Ishikawa (cell line): ENCODE results near the gene MCF2L.

Experiments used
- CEBPB ChIP-seq: IDR thresholded peaks from 2 replicates; pipeline ENCODE4 v1.6.1; 2012
- CREB1 ChIP-seq: IDR thresholded peaks from 2 replicates; pipeline ENCODE4 v1.6.1; 2012; ENCODE audit warnings: low read depth
- EGR1 ChIP-seq: IDR thresholded peaks from 2 replicates; pipeline ENCODE4 v1.6.1; 2012
- EP300 ChIP-seq: IDR thresholded peaks from 2 replicates; pipeline ENCODE4 v1.6.1; 2012; ENCODE audit warnings: borderline replicate concordance
- FOXM1 ChIP-seq: IDR thresholded peaks from 2 replicates; pipeline ENCODE4 v1.6.1; 2012; ENCODE audit warnings: low read depth, borderline replicate concordance
- RAD21 ChIP-seq: IDR thresholded peaks from 2 replicates; pipeline ENCODE4 v1.6.1; 2012; ENCODE audit warnings: low read depth
- TAF1 ChIP-seq: IDR thresholded peaks from 2 replicates; pipeline ENCODE4 v1.6.1; 2012; ENCODE audit warnings: low read depth, mild to moderate bottlenecking
- TCF12 ChIP-seq: IDR thresholded peaks from 2 replicates; pipeline ENCODE4 v1.6.1; 2012; ENCODE audit warnings: low read depth
- TEAD4 ChIP-seq: IDR thresholded peaks from 2 replicates; pipeline ENCODE4 v1.6.1; 2012
- YY1 ChIP-seq: IDR thresholded peaks from 2 replicates; pipeline ENCODE4 v1.6.1; 2012; ENCODE audit warnings: low read depth
- ZBTB7A ChIP-seq: IDR thresholded peaks from 2 replicates; pipeline ENCODE4 v1.6.1; 2012; ENCODE audit warnings: low read depth
- TF ChIP-seq, protein P1 (sequence below): IDR thresholded peaks from 2 replicates; pipeline ENCODE4 v1.6.1; 2012
- TF ChIP-seq, protein P2 (sequence below): IDR thresholded peaks from 2 replicates; pipeline ENCODE4 v1.6.1; 2012; ENCODE audit warnings: low read depth, mild to moderate bottlenecking

DNA sequence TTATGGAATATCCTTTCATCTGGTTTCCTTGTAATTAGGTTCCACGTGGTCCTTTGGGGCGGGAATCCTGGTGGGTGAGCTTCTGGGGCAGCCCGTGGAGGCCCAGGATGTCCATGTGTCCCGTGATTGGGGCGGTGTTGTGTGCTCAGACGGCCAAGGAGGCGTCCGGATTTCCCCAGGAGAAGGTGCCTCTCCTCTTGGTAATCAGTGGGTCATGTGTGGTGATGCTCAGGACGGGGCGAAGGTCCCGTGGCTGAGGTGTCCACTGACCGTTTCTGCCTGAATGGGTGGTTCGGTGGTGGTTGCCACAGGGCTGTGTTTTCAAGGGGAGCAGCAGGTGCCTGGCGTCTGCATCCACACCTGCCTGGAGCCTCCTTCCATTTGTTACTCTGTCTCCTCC lies 84.4 kb downstream of the MCF2L start:
- TF ChIP-seq EGR1 (no peak), TCF12 (no peak), YY1 (no peak), EP300 (no peak), RAD21 (no peak), TAF1 (no peak), CREB1 (no peak), ZBTB7A (no peak), CEBPB (no peak), FOXM1 (no peak), TEAD4 (no peak)
- TF ChIP-seq, protein P1, sequence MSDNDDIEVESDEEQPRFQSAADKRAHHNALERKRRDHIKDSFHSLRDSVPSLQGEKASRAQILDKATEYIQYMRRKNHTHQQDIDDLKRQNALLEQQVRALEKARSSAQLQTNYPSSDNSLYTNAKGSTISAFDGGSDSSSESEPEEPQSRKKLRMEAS: no peak
- TF ChIP-seq, protein P2, sequence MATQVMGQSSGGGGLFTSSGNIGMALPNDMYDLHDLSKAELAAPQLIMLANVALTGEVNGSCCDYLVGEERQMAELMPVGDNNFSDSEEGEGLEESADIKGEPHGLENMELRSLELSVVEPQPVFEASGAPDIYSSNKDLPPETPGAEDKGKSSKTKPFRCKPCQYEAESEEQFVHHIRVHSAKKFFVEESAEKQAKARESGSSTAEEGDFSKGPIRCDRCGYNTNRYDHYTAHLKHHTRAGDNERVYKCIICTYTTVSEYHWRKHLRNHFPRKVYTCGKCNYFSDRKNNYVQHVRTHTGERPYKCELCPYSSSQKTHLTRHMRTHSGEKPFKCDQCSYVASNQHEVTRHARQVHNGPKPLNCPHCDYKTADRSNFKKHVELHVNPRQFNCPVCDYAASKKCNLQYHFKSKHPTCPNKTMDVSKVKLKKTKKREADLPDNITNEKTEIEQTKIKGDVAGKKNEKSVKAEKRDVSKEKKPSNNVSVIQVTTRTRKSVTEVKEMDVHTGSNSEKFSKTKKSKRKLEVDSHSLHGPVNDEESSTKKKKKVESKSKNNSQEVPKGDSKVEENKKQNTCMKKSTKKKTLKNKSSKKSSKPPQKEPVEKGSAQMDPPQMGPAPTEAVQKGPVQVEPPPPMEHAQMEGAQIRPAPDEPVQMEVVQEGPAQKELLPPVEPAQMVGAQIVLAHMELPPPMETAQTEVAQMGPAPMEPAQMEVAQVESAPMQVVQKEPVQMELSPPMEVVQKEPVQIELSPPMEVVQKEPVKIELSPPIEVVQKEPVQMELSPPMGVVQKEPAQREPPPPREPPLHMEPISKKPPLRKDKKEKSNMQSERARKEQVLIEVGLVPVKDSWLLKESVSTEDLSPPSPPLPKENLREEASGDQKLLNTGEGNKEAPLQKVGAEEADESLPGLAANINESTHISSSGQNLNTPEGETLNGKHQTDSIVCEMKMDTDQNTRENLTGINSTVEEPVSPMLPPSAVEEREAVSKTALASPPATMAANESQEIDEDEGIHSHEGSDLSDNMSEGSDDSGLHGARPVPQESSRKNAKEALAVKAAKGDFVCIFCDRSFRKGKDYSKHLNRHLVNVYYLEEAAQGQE: no peak
